Measurements from ENCODE around the gene DDX10. TPM values are rescaled to one million over a fixed set of nuclear protein-coding genes. Genes with fewer than 3 reads are reported as not detected.
A peak's percentile ranks its signal among the peaks of the same experiment; 100 is the strongest.
"Not testable (repeated sequence)": the region's sequence is repeated elsewhere in the genome, so short reads cannot be mapped to it uniquely, and the experiment has no call there.

The DDX10 gene
- total and polyA plus RNA-seq, 9 donors, result 19.7 to 33.1 (median 24.2) TPM

GRCh38 chr11:108648528-108648885 lies 16.4 kb upstream of the DDX10 start:
- no peak overlapping the region for H3K27ac ChIP-seq (ENCODE audit: low read length)
- no CpG with 5 or more reads among the region's 2 CpGs for whole genome bisulfite sequencing (ENCODE audit: insufficient coverage)
- H3K27me3 ChIP-seq (ENCODE audit: control insufficient read depth, insufficient read depth, low read length), result no peaks in the 10 kb centered on the region
- H3K36me3 ChIP-seq (ENCODE audit: control insufficient read depth, insufficient read depth, low read length), result no peaks in the 10 kb centered on the region
- no peak overlapping the region for H3K4me3 ChIP-seq (ENCODE audit: low read length)
- peaks cover 2% of the 10 kb centered on the region for H3K4me1 ChIP-seq (ENCODE audit: control insufficient read depth, insufficient read depth, low read length)
- no peaks in the 10 kb centered on the region for H3K9me3 ChIP-seq (replicated peaks; ENCODE audit: control insufficient read depth, low read depth, low read length)
- no peak for DNase-seq

- WGBS (ENCODE audit: insufficient coverage), result 72% methylated on average over 2 of the region's 3 CpGs
- not testable (repeated sequence) for H3K9me3 ChIP-seq (replicated peaks; ENCODE audit: control insufficient read depth, low read depth, low read length); H3K27me3 ChIP-seq (ENCODE audit: control insufficient read depth, insufficient read depth, low read length); H3K36me3 ChIP-seq (ENCODE audit: control insufficient read depth, insufficient read depth, low read length); H3K4me3 ChIP-seq (ENCODE audit: low read length); H3K4me1 ChIP-seq (ENCODE audit: control insufficient read depth, insufficient read depth, low read length); H3K27ac ChIP-seq (ENCODE audit: low read length); DNase-seq
Measured at GRCh38 chr11:108654100-108654499, 10.8 kb upstream of the DDX10 start.

- 82% methylated on average over 4 of the region's 5 CpGs for WGBS (ENCODE audit: insufficient coverage)
- Histone ChIP-seq H3K9me3 (replicated peaks; ENCODE audit: control insufficient read depth, low read depth, low read length) (no peaks in the 10 kb centered on the region), H3K4me1 (ENCODE audit: control insufficient read depth, insufficient read depth, low read length) (no peaks in the 10 kb centered on the region), H3K27ac (ENCODE audit: low read length) (no peak overlapping the region), H3K27me3 (ENCODE audit: control insufficient read depth, insufficient read depth, low read length) (no peaks in the 10 kb centered on the region), H3K36me3 (ENCODE audit: control insufficient read depth, insufficient read depth, low read length) (no peaks in the 10 kb centered on the region), H3K4me3 (ENCODE audit: low read length) (no peak overlapping the region)
- DNase-seq, result peak; percentile 30
Measured at GRCh38 chr11:108654994-108655631, 9.8 kb upstream of the DDX10 start.

GRCh38 chr11:108662700-108663099 lies 2.2 kb upstream of the DDX10 start:
- no peaks in the 10 kb centered on the region for H3K9me3 ChIP-seq (replicated peaks; ENCODE audit: control insufficient read depth, low read depth, low read length)
- DNase-seq, result no peak
- 92% methylated on average over 3 of the region's 4 CpGs for WGBS (ENCODE audit: insufficient coverage)

GRCh38 chr11:108663154-108663877 lies 1.6 kb upstream of the DDX10 start:
- no peak for DNase-seq
- Histone ChIP-seq H3K9me3 (replicated peaks; ENCODE audit: control insufficient read depth, low read depth, low read length) (no peaks in the 10 kb centered on the region), H3K36me3 (ENCODE audit: control insufficient read depth, insufficient read depth, low read length) (peaks cover 3% of the 10 kb centered on the region), H3K27ac (ENCODE audit: low read length) (no peak overlapping the region), H3K4me1 (ENCODE audit: control insufficient read depth, insufficient read depth, low read length) (peaks cover 13% of the 10 kb centered on the region), H3K4me3 (ENCODE audit: low read length) (no peak overlapping the region), H3K27me3 (ENCODE audit: control insufficient read depth, insufficient read depth, low read length) (no peaks in the 10 kb centered on the region)
- no CpG with 5 or more reads among the region's 5 CpGs for WGBS (ENCODE audit: insufficient coverage)

More at GRCh38 chr11:108662700-108663099, 2.2 kb upstream of the DDX10 start:
- H3K36me3 ChIP-seq (ENCODE audit: control insufficient read depth, insufficient read depth, low read length), result peaks cover 3% of the 10 kb centered on the region
- H3K27ac ChIP-seq (ENCODE audit: low read length), result no peak overlapping the region
- H3K4me1 ChIP-seq (ENCODE audit: control insufficient read depth, insufficient read depth, low read length), result peaks cover 13% of the 10 kb centered on the region
- H3K27me3 ChIP-seq (ENCODE audit: control insufficient read depth, insufficient read depth, low read length), result no peaks in the 10 kb centered on the region
- H3K4me3 ChIP-seq (ENCODE audit: low read length), result no peak overlapping the region

- H3K27ac ChIP-seq (ENCODE audit: low read length), result no peak overlapping the region
- peaks cover 21% of the 10 kb centered on the region for H3K4me1 ChIP-seq (ENCODE audit: control insufficient read depth, insufficient read depth, low read length)
- H3K4me3 ChIP-seq (ENCODE audit: low read length), result no peak overlapping the region
- H3K9me3 ChIP-seq (replicated peaks; ENCODE audit: control insufficient read depth, low read depth, low read length), result no peaks in the 10 kb centered on the region
- DNase-seq, result no peak
- WGBS (ENCODE audit: insufficient coverage), result 93% methylated on average over 6 of the region's 7 CpGs
- H3K36me3 ChIP-seq (ENCODE audit: control insufficient read depth, insufficient read depth, low read length), result peaks cover 3% of the 10 kb centered on the region
- H3K27me3 ChIP-seq (ENCODE audit: control insufficient read depth, insufficient read depth, low read length), result no peaks in the 10 kb centered on the region
Measured at GRCh38 chr11:108666373-108666772, 1.5 kb downstream of the DDX10 start.

- Histone ChIP-seq H3K27ac (ENCODE audit: low read length) (no peak overlapping the region), H3K4me3 (ENCODE audit: low read length) (no peak overlapping the region), H3K9me3 (replicated peaks; ENCODE audit: control insufficient read depth, low read depth, low read length) (no peaks in the 10 kb centered on the region), H3K27me3 (ENCODE audit: control insufficient read depth, insufficient read depth, low read length) (no peaks in the 10 kb centered on the region), H3K36me3 (ENCODE audit: control insufficient read depth, insufficient read depth, low read length) (peaks cover 3% of the 10 kb centered on the region), H3K4me1 (ENCODE audit: control insufficient read depth, insufficient read depth, low read length) (peaks cover 22% of the 10 kb centered on the region)
- WGBS (ENCODE audit: insufficient coverage), result 80% methylated on average over 2 of the region's 2 CpGs
- DNase-seq, result no peak
Measured at GRCh38 chr11:108669286-108669685, 4.4 kb downstream of the DDX10 start.

GRCh38 chr11:108669711-108670110 lies 4.8 kb downstream of the DDX10 start:
- H3K27me3 ChIP-seq (ENCODE audit: control insufficient read depth, insufficient read depth, low read length), result no peaks in the 10 kb centered on the region
- no peak for DNase-seq
- H3K4me3 ChIP-seq (ENCODE audit: low read length), result no peak overlapping the region
- peaks cover 3% of the 10 kb centered on the region for H3K36me3 ChIP-seq (ENCODE audit: control insufficient read depth, insufficient read depth, low read length)
- H3K4me1 ChIP-seq (ENCODE audit: control insufficient read depth, insufficient read depth, low read length), result peaks cover 20% of the 10 kb centered on the region
- 94% methylated on average over 7 of the region's 7 CpGs for WGBS (ENCODE audit: insufficient coverage)
- H3K27ac ChIP-seq (ENCODE audit: low read length), result no peak overlapping the region
- H3K9me3 ChIP-seq (replicated peaks; ENCODE audit: control insufficient read depth, low read depth, low read length), result no peaks in the 10 kb centered on the region

- no CpG with 5 or more reads among the region's 4 CpGs for WGBS (ENCODE audit: insufficient coverage)
- Histone ChIP-seq H3K36me3 (ENCODE audit: control insufficient read depth, insufficient read depth, low read length) (peaks cover 6% of the 10 kb centered on the region), H3K9me3 (replicated peaks; ENCODE audit: control insufficient read depth, low read depth, low read length) (no peaks in the 10 kb centered on the region), H3K27ac (ENCODE audit: low read length) (no peak overlapping the region), H3K27me3 (ENCODE audit: control insufficient read depth, insufficient read depth, low read length) (no peaks in the 10 kb centered on the region), H3K4me1 (ENCODE audit: control insufficient read depth, insufficient read depth, low read length) (peaks cover 20% of the 10 kb centered on the region), H3K4me3 (ENCODE audit: low read length) (no peak overlapping the region)
- DNase-seq, result peak; percentile 66
Measured at GRCh38 chr11:108670451-108670850, 5.6 kb downstream of the DDX10 start.

GRCh38 chr11:108672113-108672512 lies 7.2 kb downstream of the DDX10 start:
- no CpG with 5 or more reads among the region's 3 CpGs for WGBS (ENCODE audit: insufficient coverage)
- peaks cover 18% of the 10 kb centered on the region for H3K36me3 ChIP-seq (ENCODE audit: control insufficient read depth, insufficient read depth, low read length)
- no peak for DNase-seq

More at GRCh38 chr11:108672113-108672512, 7.2 kb downstream of the DDX10 start:
- Histone ChIP-seq H3K27ac (ENCODE audit: low read length) (no peak overlapping the region), H3K4me3 (ENCODE audit: low read length) (no peak overlapping the region), H3K27me3 (ENCODE audit: control insufficient read depth, insufficient read depth, low read length) (no peaks in the 10 kb centered on the region), H3K4me1 (ENCODE audit: control insufficient read depth, insufficient read depth, low read length) (peaks cover 10% of the 10 kb centered on the region), H3K9me3 (replicated peaks; ENCODE audit: control insufficient read depth, low read depth, low read length) (no peaks in the 10 kb centered on the region)
